ENCODE measurements around the gene SMCO4.

SMCO4 gene

GRCh38 chr11:93528757-93529645, 14.2 kb downstream of the SMCO4 start:
- no peak for DNase-seq (ENCODE audit: low spot score)

DNA sequence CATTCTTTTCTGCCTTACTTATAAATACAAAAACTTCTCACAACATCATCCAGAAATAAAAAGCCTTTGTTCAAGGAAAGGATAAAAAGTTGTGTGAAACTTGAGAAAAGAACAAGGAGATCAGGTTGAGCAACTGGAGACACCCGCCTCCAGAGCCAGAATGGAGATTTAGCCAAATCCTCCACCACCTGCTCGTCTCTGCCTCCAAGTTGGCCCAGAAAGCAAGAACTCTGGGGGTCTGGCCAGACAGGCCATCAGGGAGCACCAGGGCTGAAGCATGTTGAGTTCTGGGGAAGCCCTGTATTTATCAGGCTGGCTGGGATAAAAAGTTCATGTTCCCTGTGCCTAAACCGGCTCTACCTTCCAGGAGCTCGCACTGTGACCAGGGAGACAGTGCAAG, 14.9 kb downstream of the SMCO4 start:
- DNase-seq (ENCODE audit: low spot score): no peak

GRCh38 chr11:93526641-93527583, 16.3 kb downstream of the SMCO4 start:
- no peak for DNase-seq (ENCODE audit: low spot score)

DNA sequence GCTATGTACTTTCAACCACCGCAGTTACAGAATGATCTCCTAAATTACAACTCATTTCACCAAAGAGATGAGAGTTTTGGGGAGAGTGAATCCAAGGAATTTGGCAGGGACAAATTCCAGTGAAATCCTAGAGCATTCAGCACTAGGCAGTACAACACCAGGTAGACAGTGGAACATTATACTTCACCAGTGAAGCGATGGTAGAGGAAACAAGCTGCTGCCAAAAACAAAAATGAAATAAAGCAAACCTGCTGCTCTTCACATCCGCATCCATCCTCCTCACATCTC, 16.9 kb downstream of the SMCO4 start:
- no peak for DNase-seq (ENCODE audit: low spot score)

DNA sequence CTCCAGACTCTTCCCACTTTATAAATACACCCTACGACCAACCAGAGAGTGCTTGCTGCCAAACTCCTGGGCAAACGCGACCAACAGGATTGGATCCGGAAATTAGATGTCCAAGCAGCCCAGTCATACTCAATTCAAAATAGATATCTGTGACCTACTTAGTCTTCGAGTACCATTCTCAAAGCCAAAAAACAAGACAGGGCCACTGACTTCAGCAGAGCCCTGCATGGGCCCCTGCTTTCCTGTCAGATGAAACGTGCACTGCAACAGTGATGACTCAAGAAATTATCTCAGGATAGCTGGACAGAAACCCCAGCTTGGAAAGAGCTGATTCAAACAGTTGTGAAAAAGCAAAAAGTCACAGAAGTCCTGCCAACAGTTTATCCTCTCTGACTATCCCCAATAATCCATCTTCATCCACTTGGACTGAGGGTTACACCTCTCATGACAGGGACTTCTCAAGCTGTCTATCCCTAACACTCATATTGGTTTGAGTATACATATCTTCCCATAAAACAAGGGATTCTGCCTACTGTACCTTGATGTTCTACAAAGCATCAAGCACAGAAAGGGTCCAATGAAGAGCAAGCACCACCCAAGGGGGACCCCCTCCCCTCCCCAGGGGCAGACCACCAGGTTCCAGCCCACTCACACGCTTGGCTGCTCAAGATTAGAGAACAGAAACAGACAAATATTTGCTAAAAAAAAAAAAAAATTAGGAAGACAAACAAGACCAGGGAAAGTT, 17.4 kb downstream of the SMCO4 start:
- DNase-seq (ENCODE audit: low spot score): no peak

- no peak for DNase-seq (ENCODE audit: low spot score)
Observed at GRCh38 chr11:93524858-93525257, 18.3 kb downstream of the SMCO4 start.

DNA sequence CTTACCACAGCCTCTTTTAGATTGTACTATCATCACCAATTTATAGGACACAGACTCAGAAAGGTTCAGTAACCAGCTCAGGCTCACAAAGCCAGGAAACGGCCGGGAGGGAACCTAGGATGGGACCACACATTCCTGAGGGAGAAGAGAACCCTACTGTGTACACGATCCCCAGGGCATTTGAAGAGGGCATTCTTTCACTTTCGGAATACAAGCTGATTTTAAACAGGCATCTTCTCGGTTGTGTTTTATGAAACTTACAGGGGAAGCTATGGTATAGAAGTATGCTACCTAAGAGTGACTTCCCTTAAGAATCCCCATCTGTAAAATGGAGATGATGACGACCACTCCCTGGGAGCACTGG, 19.0 kb downstream of the SMCO4 start:
- DNase-seq (ENCODE audit: low spot score): no peak

DNA sequence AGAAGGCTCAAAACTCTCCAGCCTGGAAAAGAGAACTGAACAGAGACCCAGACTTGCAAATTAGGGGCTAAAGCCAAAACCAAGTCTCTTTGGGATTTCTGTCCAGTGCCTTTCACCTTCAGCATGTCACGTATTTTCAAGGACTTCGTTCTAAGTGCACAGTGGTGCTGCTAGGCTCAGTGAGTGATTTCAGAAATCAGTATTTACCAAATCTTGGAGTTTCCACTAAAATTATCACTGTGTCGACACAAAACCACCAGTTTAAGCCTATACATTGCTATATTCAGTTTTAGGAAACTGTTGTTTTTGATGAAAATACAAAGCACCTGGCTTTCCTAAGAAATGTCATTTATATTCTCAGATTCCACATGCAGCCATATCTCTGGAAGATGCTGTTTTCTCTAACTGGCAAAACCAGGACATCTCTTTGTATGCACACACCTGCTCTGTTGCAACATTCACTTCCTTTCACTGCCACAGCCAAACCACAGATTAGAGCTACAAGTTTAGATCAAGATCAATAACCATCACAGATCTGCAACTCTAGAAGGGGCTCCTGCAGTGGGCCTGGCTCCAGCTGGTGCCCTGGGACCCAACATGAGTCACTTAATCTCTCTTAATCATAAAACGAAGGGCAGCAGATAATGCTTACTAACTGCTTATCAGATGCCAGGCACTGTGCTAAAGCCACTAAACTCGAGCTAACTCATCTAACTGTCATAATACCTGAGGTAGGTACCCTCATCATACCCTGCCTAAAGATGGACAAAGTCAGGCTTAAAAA, 22.3 kb downstream of the SMCO4 start:
- DNase-seq (ENCODE audit: low spot score): no peak

DNA sequence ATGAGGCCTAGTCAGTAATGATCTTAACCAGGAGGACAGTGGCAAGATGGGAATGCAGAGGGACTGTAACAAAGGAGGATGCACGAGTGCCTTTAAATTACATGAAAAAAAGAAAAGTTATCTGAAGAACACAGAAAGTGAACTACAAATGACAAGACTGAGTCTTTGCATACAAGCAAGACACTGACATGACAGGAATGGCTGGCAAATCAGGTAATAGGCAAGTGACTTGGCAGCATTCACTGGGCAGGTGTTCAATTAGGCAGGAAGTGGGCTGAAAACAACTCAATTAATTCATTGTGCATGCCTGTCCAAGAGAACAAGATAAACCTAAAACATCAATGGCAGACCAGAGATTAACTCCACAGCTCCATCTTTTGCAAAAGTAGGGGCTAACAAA, 24.0 kb downstream of the SMCO4 start:
- no peak for DNase-seq (ENCODE audit: low spot score)

DNA sequence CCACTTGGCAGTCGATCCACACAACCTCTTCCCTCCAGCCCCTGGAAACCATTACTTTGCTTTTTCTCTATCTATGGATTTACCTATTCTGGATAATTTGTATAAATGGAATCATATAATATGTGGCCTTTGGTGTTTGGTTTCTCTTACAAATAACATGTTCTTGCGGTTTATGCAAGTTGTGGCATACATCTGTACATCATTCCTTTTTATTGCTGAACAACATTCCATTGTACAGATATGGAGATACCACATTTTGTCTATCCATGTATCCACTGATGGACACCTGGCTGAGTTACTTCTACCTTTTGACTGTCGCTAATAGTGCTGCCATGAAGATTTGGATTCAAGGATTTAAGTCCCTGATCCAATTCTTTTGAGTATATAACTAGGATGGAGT, 25.1 kb downstream of the SMCO4 start:
- no peak for DNase-seq (ENCODE audit: low spot score)

GRCh38 chr11:93517611-93518010, 25.6 kb downstream of the SMCO4 start:
- DNase-seq (ENCODE audit: low spot score): no peak

GRCh38 chr11:93517041-93517440, 26.1 kb downstream of the SMCO4 start:
- DNase-seq (ENCODE audit: low spot score): no peak

DNA sequence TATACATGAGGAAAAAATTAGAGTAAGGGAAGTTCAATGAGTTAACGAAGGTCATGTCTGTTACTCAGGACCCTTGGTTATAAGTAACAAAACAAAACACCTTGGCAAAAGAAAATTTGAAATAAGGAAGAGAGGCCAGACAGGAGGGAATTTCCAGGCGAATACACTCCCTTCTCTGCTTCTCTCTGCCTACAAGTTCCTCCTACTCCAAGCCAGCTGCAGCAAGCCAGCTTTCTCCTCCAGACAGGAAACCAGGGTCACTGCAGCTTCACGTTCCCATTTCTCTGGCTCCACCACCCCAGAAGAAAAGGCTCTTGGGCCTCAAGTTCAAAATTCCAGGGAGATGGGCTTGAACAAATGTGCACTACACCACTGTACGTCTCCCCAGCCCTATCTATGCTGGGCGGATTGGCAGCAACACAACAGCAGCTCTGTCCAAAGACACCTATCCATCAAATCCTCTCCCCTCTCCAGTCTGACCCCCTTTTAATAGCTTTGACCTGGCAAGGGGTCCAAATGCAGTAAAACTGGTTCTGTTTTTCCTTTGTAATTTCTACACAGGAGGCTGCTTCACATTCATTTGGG, 27.7 kb downstream of the SMCO4 start:
- no peak for DNase-seq (ENCODE audit: low spot score)

DNA sequence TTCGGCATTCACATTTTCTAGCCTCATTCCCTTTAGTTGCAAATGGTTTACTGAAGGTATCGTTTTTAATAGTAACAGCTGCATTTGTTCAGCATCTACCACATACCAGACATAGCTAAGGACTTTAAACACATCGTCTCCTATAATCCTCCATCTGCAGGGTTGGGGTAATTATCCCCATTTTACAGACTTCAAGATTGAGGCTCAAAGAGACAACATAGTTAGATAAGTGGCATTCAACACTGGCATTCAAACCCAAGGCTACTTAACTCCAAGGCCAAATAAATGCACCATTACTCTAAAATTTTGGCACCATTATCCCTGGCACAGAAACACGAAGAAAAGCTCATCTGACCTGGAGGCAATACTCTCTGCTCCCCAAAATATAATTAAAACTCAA, 28.5 kb downstream of the SMCO4 start:
- DNase-seq (ENCODE audit: low spot score): no peak

- no peak for DNase-seq (ENCODE audit: low spot score)
Observed at GRCh38 chr11:93513772-93514171, 29.4 kb downstream of the SMCO4 start.

GRCh38 chr11:93512949-93513667, 30.1 kb downstream of the SMCO4 start:
- DNase-seq (ENCODE audit: low spot score): no peak

GRCh38 chr11:93512073-93512475, 31.1 kb downstream of the SMCO4 start:
- no peak for DNase-seq (ENCODE audit: low spot score)

DNA sequence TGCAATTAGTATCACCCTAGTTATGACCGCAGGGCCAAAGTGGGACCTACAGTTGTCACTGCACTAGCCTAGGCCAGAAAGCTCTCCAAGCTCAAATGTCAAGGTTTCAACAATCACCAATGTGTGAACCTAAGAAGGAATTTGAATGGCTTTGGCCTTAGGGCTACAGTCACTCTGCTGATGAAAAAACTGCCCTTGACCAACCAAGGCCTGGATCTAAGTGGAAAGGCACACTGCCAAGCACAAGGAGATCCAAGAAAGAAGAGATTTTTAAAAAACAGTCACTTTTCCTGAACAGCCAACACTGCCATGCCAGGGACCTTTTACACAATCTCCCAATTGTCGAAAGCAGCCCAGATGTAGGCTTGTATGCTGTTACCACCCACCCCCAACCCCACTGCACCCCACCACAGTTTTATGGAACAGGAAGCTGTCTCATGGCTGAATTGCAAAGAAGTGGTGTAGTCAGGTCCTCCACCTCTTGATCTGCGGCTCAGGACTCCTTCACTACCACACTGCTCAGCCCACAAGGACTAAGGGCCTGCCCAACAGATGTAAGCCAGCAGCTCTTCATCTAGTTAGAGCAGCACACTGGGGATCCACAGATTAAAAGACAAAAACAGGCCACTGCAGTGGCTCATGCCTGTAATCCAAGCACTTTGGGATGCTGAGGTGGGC, 32.9 kb downstream of the SMCO4 start:
- DNase-seq (ENCODE audit: low spot score): no peak

- DNase-seq (ENCODE audit: low spot score): no peak
Observed at GRCh38 chr11:93507517-93507916, 35.7 kb downstream of the SMCO4 start.

GRCh38 chr11:93505703-93506102, 37.5 kb downstream of the SMCO4 start:
- DNase-seq (ENCODE audit: low spot score): no peak
